TTC549 (cell line): ENCODE measurements around the gene NLRP6.
"Not testable (repeated sequence)": the region's sequence is repeated elsewhere in the genome, so short reads cannot be mapped to it uniquely, and the experiment has no call there.

Experiments
- FAIRE-seq: peaks from 2 replicates; lab custom pipeline; 2012; peaks lifted over from hg19 to GRCh38; lab: Jason Lieb, UNC

Gene NLRP6

DNA sequence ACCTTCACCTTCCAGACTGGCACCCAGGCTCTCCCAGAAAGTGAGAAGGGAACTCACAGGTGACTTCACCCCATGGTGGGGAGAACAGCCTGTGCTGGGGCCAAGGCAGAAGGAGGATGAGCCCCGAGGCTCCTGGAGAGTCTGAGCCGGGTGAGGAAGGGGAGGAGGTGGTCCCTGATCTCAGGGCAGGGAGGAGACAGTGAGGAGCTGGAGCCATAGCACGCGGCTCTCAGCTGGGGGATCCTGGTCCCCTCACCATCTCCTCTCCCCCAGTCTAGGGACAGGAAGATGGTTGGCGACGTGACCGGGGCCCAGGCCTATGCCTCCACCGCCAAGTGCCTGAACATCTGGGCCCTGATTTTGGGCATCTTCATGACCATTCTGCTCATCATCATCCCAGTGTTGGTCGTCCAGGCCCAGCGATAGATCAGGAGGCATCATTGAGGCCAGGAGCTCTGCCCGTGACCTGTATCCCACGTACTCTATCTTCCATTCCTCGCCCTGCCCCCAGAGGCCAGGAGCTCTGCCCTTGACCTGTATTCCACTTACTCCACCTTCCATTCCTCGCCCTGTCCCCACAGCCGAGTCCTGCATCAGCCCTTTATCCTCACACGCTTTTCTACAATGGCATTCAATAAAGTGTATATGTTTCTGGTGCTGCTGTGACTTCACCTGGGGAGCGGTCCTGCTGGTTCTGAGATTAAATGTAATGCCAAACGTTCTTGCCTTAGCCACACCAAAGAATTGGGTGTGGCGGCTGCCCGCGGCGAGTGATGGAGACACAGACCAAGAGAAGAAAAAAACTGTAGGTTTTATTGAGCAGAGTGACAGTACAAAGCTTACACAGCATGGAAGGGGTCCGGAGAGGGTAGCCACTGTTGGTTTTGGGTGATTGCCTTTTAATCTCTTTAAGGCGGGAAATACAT, 30.8 kb downstream of the NLRP6 start:
- not testable (repeated sequence) for FAIRE-seq

GRCh38 chr11:309979-310572, 31.9 kb downstream of the NLRP6 start:
- FAIRE-seq, result not testable (repeated sequence)

- not testable (repeated sequence) for FAIRE-seq
Measured at GRCh38 chr11:311013-311748, 33.0 kb downstream of the NLRP6 start.

- no peak for FAIRE-seq
Measured at GRCh38 chr11:312092-312816, 34.0 kb downstream of the NLRP6 start.

GRCh38 chr11:313304-313786, 35.1 kb downstream of the NLRP6 start:
- FAIRE-seq, result no peak

DNA sequence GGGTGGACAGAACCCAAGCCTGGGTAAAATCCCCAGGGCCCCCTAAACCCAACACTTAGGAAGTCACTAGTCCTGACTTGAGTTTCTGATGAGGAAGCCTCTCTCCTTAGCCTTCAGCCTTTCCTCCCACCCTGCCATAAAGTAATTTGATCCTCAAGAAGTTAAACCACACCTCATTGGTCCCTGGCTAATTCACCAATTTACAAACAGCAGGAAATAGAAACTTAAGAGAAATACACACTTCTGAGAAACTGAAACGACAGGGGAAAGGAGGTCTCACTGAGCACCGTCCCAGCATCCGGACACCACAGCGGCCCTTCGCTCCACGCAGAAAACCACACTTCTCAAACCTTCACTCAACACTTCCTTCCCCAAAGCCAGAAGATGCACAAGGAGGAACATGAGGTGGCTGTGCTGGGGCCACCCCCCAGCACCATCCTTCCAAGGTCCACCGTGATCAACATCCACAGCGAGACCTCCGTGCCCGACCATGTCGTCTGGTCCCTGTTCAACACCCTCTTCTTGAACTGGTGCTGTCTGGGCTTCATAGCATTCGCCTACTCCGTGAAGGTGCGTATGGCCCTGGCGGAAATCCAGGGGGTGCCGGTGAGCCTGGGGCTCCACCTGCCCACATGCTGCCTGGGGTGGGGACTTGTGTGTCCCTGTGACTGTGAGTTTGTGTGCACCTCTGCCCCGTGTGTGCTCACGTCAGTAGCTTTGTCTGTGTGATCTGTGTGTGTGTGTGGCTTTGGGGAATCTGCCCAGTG, 35.8 kb downstream of the NLRP6 start, which contains the start of gene IFITM1:
TSS of gene IFITM1 (plus strand) at position 254 of the 767 bp plus-strand sequence. CDS start at position 385, 131 bp downstream.
- peak; percentile 53 for FAIRE-seq

- not testable (repeated sequence) for FAIRE-seq
Measured at GRCh38 chr11:314554-314875, 36.3 kb downstream of the NLRP6 start.

- no peak for FAIRE-seq
Measured at GRCh38 chr11:315051-315481, 36.9 kb downstream of the NLRP6 start.

GRCh38 chr11:315516-315994, 37.3 kb downstream of the NLRP6 start:
- FAIRE-seq, result no peak

DNA sequence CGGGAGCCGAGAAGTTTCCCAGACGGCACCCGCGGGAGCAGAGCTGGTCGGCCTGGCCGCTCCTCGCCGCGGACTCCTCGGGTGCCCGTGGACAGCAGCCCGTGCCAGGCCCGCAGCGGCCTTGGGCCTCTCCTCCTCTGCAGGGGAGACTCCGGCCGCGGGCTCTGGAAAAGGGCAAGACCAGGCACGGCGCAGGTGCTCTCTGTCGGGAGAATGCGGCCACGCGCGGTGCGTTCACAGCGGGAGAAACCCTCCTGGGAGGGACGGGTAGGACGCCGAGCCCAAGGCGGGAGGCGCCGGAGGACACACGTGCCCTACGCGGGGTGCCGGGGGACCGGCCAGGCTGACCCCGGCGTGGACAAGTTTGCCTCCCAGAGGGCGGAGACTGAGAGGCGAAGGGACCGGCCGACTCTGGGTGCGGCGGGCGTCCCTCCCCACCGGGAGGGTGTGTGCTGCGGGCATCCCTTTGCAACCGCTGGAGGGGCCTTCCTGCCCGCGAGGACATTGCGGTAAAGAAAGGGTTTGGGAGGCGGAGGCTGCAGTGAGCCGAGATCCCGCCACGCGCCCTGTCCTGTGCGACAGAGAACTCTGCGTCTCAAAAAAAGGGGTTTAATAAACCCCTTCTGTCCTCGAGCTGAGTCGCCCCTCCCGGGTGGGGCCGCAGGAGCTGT, 38.0 kb downstream of the NLRP6 start:
- no peak for FAIRE-seq

DNA sequence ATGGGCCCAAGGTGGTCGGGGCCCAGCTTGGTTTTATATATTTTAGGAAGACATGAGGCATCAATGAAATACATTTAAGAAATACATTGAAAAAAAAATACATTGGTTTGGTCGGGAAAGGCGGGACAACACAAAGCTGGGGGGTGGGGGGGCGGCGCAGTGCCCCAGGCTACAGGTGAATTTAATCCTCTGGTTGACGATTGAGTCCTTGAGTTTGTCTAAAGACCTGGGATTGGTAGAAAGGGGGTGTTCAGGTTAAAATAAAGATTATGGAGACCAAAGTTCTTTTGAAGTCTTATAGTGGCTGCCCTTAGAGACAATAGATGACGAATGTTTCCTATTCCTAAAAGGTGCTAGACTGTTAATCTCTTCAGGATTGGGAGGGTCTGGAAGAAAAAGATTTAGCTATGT, 38.7 kb downstream of the NLRP6 start:
- FAIRE-seq, result no peak

DNA sequence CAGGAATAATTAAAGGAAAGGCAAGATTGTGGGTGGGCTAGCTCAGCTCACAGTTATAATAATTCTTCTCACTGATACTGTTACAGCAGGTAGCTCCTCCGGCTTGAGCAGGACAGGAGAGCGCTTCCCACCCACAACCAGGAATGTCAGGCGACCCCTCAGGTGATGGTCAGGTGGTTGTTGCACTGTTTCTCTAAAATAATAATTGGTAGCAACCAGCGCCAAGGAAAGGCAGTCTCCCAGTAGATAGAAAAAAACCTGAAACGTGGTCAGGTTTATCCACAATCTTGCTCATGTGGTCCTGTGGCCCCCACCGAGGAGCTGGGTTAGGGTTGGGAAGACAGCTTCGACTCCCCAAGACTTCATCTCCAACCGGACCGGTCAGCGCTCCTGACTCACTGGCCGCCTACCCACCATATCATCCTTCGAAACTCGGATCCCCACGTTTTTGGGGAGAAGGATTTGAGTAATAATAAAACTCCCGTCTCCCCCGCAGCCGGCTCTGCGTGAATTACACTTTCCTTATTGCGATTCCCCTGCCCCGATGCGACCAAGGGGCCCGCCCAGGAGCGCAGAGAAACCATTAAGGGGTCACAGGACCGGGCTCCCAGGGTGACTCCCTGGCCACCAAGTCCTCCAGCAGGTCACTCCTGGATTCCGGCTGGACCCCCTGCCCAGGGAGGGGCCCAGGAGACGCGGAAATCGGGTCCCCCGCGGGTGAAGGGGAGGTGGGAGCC, 39.6 kb downstream of the NLRP6 start:
- not testable (repeated sequence) for FAIRE-seq

DNA sequence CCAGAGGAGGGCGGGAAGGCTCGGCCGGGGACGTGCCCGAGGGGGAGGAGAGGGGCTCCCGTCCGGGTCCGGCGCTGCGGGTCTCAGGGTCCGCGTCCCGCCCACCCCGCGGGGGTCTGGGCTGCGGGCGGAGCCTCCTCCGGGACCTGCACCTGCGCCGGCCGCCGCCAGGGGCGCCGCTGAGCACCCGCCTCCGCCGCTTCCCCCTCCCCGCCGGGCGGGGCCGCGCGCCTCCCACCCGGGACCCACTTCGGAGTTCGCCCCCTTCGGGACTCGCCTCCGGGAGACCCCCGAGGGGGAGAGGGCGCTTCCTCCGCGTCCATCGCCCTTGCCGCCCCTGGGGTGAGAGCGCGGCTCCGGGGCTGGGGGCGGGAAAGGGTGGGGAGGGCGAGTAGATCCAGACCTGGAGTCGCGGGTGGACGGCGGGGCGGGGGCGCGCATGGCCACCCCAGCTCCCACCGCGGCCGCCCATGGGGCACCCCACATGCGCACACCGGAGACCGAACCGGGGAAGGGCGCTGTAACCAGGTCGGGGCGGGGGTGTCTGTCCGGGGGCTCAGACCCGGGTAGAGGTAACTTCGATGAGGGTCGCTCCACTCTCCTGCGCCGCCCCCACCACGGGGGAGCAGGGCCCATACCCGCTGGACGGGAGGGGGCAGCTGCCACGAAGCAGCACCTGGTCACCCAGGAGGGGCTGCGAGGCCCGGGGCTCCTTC, 40.4 kb downstream of the NLRP6 start:
- not testable (repeated sequence) for FAIRE-seq

DNA sequence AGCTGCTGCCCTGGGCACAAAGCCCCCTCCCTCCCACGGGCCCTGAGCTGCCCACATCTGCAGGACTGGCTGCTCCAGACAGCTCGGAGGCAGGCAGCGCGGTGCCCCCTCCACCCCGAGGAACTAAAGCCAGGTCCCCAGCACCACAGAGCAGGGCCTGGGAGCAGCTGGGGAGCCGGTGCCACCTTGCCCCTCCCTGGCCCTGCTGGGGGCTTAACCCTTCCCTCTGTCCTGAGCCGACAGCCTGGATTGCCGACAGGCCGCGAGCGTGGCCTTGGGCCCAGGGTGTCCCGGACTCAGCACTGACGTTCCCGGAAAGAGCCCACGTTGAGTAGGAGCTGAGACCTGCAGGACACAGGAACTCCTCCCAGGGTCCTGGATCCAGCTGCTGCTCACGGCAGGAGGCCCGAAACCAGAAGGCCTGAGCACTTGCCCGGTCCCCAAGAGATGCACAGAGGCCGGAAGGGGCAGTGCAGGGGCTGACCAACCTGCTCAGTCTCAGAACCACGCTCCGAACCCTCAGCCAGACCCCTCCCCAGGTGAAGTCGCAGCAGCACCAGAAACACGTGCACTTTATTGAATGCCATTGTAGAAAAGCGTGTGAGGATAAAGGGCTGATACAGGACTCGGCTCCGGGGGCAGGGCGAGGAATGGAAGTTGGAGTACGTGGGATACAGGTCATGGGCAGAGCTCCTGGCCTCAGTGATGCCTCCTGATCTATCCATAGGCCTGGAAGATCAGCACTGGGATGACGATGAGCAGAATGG, 41.1 kb downstream of the NLRP6 start:
- not testable (repeated sequence) for FAIRE-seq

GRCh38 chr11:319888-320273, 41.7 kb downstream of the NLRP6 start:
- not testable (repeated sequence) for FAIRE-seq

- no peak for FAIRE-seq
Measured at GRCh38 chr11:324156-324555, 45.9 kb downstream of the NLRP6 start.

DNA sequence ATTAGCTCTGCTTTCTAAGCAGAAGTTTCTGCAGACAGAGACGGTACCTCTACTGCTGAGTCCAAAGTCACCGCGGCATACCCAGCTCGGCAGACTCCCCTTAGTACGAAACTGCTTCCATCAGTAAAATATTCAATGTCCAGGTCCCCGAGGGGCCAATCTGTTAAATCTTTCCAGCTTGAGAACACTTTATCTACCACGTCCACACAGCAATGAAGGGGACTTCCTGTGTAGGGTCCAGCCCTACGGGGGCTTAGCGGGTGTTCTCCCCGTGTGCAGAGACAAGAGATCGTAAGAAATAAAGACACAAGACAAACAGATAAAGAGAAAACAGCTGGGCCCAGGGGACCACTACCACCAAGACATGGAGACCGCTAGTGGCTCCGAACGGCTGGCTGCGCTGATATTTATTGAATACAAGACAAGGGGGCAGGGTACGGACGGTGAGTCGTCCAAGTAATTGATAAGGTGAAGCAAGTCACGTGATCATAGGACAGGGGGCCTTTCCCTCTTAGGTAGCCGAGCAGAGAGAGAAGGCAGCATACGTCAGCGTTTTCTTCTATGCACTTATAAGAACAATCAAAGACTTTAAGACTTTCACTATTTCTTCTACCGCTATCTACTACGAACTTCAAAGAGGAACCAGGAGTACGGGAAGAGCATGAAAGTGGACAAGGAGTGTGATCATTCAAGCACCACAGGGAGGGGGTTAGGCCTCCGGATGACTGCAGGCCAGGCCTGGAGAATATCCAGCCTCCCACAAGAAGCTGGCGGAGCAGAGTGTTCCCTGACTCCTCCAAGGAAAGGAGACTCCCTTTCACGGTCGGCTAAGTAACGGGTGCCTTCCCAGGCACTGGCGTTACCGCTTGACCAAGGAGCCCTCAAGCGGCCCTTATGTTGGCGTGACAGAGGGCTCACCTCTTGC, 46.6 kb downstream of the NLRP6 start:
- not testable (repeated sequence) for FAIRE-seq
